Keratinocyte (primary cell): Measurements from ENCODE around the gene PHF10. TPM values are rescaled to one million over a fixed set of nuclear protein-coding genes. Genes with fewer than 3 reads are reported as not detected.

Source experiments
- DNase-seq: peaks from one replicate; pipeline ENCODE4 v3.0.0-alpha.2; 2011; ENCODE audit warnings: low read depth, missing footprints, low spot score
- FAIRE-seq: peaks from 2 replicates; lab custom pipeline; 2011; peaks lifted over from hg19 to GRCh38; lab: Jason Lieb, UNC
- H2AFZ ChIP-seq: 2 replicates; pipeline ENCODE4 v1.6.0; 2012; ENCODE audit warnings: low read length, control low read depth, inconsistent platforms; ENCODE audit not compliant: control insufficient read depth
- H3K27ac ChIP-seq: 2 replicates; pipeline ENCODE4 v1.5.1; 2011; ENCODE audit warnings: low read length; ENCODE audit not compliant: control insufficient read depth, insufficient read depth
- H3K27me3 ChIP-seq: 3 replicates; pipeline ENCODE4 v1.6.0; 2011; ENCODE audit warnings: low read length; ENCODE audit not compliant: control insufficient read depth, insufficient read depth; ENCODE audit errors: extremely low read depth
- H3K36me3 ChIP-seq, 2 experiments: 2 replicates in 1 of 2; 3 replicates in 1 of 2; pipeline ENCODE4 v1.5.1; 2011; ENCODE audit warnings: low read length in 2 of 2, mild to moderate bottlenecking in 1 of 2; ENCODE audit not compliant: control insufficient read depth in 2 of 2, insufficient read depth in 2 of 2; ENCODE audit errors: extremely low read depth in 1 of 2
- H3K4me1 ChIP-seq: 3 replicates; pipeline ENCODE4 v1.5.1; 2011; ENCODE audit warnings: low read length; ENCODE audit not compliant: control insufficient read depth, insufficient read depth; ENCODE audit errors: extremely low read depth
- H3K4me2 ChIP-seq: 3 replicates; pipeline ENCODE4 v1.6.0; 2011; ENCODE audit warnings: low read depth, low read length; ENCODE audit not compliant: control insufficient read depth, insufficient read depth; ENCODE audit errors: extremely low read depth
- H3K4me3 ChIP-seq, 3 experiments: fragments of 200-600 bp in 1 of 3; sonication (generic) in 1 of 3; 2 replicates in 2 of 3; 3 replicates in 1 of 3; pipeline ENCODE4 v1.5.1; 2011 to 2016; ENCODE audit warnings: low read length in 3 of 3, mild to moderate bottlenecking in 3 of 3, control low read depth in 2 of 3, inconsistent platforms in 1 of 3, low read depth in 1 of 3, mixed read lengths in 1 of 3, mixed run types in 1 of 3, moderate library complexity in 1 of 3; ENCODE audit not compliant: control insufficient read depth in 2 of 3, insufficient read depth in 2 of 3; ENCODE audit errors: extremely low read depth in 1 of 3
- H3K79me2 ChIP-seq: 2 replicates; pipeline ENCODE4 v1.6.0; 2012; ENCODE audit warnings: low read length; ENCODE audit not compliant: control insufficient read depth, insufficient read depth
- H3K9ac ChIP-seq: 3 replicates; pipeline ENCODE4 v1.6.0; 2011; ENCODE audit warnings: low read length; ENCODE audit not compliant: control insufficient read depth, insufficient read depth; ENCODE audit errors: extremely low read depth
- H3K9me1 ChIP-seq: 3 replicates; pipeline ENCODE4 v1.6.0; 2011; ENCODE audit warnings: low read length; ENCODE audit not compliant: control insufficient read depth, insufficient read depth; ENCODE audit errors: extremely low read depth
- H3K9me3 ChIP-seq: 2 replicates; pipeline ENCODE4 v1.5.1; 2012; ENCODE audit warnings: low read depth, low read length; ENCODE audit not compliant: control insufficient read depth
- H4K20me1 ChIP-seq: 3 replicates; pipeline ENCODE4 v1.6.0; 2011; ENCODE audit warnings: low read length; ENCODE audit not compliant: control insufficient read depth, insufficient read depth; ENCODE audit errors: extremely low read depth
- EZH2 ChIP-seq: IDR thresholded peaks from one replicate; pipeline ENCODE4 v1.6.1; 2012; ENCODE audit warnings: inconsistent platforms, mild to moderate bottlenecking, low read length, moderate library complexity
- dilution Hi-C: fragments of 300-500 bp; cut with MboI; formaldehyde crosslinking; loops from one replicate; pipeline ENCODE4 v1.7.0; 2020; ENCODE audit warnings: low sequenced_read_pairs; ENCODE audit not compliant: extremely low pct_ligation_motif_present
- polyA plus RNA-seq, 5 experiments: library from polyadenylated mRNA; depleted of rRNA in 3 of 5; stranded (reverse) in 3 of 5; stranded (forward) in 1 of 5; unstranded in 1 of 5; fragments of >200 nt; gene quantifications; 1 replicate in 1 of 5; 2 replicates in 3 of 5; 3 replicates in 1 of 5; pipeline versions ENCODE4 v1.2.1 to v1.2.3, GENCODE V29; 2011 to 2012; ENCODE audit warnings: missing spikeins in 2 of 5, low read depth in 1 of 5, low replicate concordance in 1 of 5
- TF ChIP-seq, protein P1 (sequence below), 3 experiments: IDR thresholded peaks in 1 of 3; conservative IDR thresholded peaks in 1 of 3; optimal IDR thresholded peaks in 1 of 3; 2 replicates in 2 of 3; 3 replicates in 1 of 3; pipeline versions ENCODE3 to v1.5.1; 2011; ENCODE audit warnings: low read length in 3 of 3, mild to moderate bottlenecking in 3 of 3, moderate library complexity in 2 of 3, control low read depth in 1 of 3, inconsistent platforms in 1 of 3; ENCODE audit not compliant: insufficient read depth in 2 of 3; ENCODE audit errors: extremely low read depth in 1 of 3

The PHF10 gene
- polyA plus RNA-seq, 1 donor (not counting 4 experiments of a cell fraction or from before 2014, with no cell fraction given), result 14.5 TPM

DNA sequence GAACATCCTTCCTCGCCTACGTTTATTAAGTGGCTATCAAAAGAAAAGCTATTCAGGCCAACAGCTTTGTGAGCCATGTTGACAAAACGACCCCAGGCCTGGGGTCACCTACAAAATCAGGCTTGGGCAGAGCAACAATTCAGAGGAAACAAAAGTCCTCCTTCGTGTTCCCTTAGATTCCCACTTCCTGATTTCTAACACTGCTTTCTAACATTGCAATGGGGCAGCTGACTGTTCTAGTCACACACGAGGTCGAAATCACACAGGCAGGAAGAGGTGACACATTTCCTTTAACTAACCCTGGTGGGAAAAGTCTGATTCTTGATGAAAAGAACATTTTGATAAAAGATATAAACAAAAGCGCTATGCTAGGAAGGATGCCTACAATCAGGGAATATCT is 54.4 kb downstream of the PHF10 start:
- FAIRE-seq (no peak), DNase-seq (no peak)
- Histone ChIP-seq H3K9ac (no peak overlapping the region), H3K9me3 (no peaks in the 10 kb centered on the region), H3K4me2 (no peak overlapping the region), H3K79me2 (no peaks in the 10 kb centered on the region), H2AFZ (no peak overlapping the region), H4K20me1 (no peaks in the 10 kb centered on the region), H3K9me1 (no peaks in the 10 kb centered on the region), H3K27ac (no peak overlapping the region), H3K36me3 (peaks cover 6 to 12% of the 10 kb centered on the region in 2 experiments), H3K4me3 (no peak overlapping the region), H3K27me3 (no peaks in the 10 kb centered on the region), H3K4me1 (no peaks in the 10 kb centered on the region)
- TF ChIP-seq EZH2, result no peak
- TF ChIP-seq, protein P1, sequence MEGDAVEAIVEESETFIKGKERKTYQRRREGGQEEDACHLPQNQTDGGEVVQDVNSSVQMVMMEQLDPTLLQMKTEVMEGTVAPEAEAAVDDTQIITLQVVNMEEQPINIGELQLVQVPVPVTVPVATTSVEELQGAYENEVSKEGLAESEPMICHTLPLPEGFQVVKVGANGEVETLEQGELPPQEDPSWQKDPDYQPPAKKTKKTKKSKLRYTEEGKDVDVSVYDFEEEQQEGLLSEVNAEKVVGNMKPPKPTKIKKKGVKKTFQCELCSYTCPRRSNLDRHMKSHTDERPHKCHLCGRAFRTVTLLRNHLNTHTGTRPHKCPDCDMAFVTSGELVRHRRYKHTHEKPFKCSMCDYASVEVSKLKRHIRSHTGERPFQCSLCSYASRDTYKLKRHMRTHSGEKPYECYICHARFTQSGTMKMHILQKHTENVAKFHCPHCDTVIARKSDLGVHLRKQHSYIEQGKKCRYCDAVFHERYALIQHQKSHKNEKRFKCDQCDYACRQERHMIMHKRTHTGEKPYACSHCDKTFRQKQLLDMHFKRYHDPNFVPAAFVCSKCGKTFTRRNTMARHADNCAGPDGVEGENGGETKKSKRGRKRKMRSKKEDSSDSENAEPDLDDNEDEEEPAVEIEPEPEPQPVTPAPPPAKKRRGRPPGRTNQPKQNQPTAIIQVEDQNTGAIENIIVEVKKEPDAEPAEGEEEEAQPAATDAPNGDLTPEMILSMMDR (optimal IDR thresholded peaks at IDR 0.05 in 1 of 3, IDR thresholded peaks at IDR 0.05 in 1 of 3, conservative IDR thresholded peaks at IDR 0.05 in 1 of 3; ENCODE audit: extremely low read depth in 1 of 3, insufficient read depth in 2 of 3, low read length in 3 of 3), result no peak
- dilution Hi-C loops, result no loop called here

DNA sequence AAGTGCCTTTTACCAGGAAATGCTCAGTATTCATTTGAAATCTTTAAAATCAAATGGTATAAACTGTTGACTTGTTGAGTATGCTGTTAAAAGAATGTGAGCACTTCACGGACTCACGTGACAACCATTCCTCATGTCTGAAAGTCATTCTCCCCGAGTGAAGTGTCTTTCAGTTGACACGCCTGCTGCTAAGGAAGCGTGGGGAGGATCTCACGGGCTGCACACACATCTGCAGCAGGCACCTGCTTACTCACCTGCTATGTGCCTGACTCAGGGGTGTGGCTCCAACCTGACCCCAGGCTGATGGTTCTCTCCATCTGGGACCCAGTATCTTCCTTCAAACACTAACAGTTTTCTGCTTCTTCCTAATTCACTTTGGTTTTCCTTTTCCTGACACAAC is 55.2 kb downstream of the PHF10 start:
- Histone ChIP-seq H3K9me1 (no peaks in the 10 kb centered on the region), H3K27ac (no peak overlapping the region), H3K4me3 (no peak overlapping the region), H2AFZ (no peak overlapping the region), H3K36me3 (peaks cover 6 to 12% of the 10 kb centered on the region in 2 experiments), H3K9me3 (no peaks in the 10 kb centered on the region), H3K27me3 (no peaks in the 10 kb centered on the region), H3K9ac (no peak overlapping the region), H3K79me2 (no peaks in the 10 kb centered on the region), H3K4me2 (no peak overlapping the region), H3K4me1 (no peaks in the 10 kb centered on the region), H4K20me1 (no peaks in the 10 kb centered on the region)
- TF ChIP-seq EZH2, result no peak
- TF ChIP-seq, protein P1 (optimal IDR thresholded peaks at IDR 0.05 in 1 of 3, IDR thresholded peaks at IDR 0.05 in 1 of 3, conservative IDR thresholded peaks at IDR 0.05 in 1 of 3; ENCODE audit: extremely low read depth in 1 of 3, insufficient read depth in 2 of 3, low read length in 3 of 3), result no peak
- dilution Hi-C loops, result no loop called here
- FAIRE-seq (no peak), DNase-seq (no peak)
